SK-N-SH (cell line): Measurements from ENCODE around the gene INTU. TPM values are rescaled to one million over a fixed set of nuclear protein-coding genes. Genes with fewer than 3 reads are reported as not detected.

ENCODE experiments used
- CTCF ChIA-PET: fragments of 300-600, 350-600 bp; formaldehyde crosslinking; extraction: SDS; loops from one replicate; lab custom pipeline; 2021; lab: Yijun Ruan, JAX
- POLR2A ChIA-PET: fragments of 350-600 bp; sonication (Branson Sonifier 250); formaldehyde crosslinking; extraction: SDS; loops from one replicate; lab custom pipeline; 2020; ENCODE audit warnings: antibody characterized with exemption, inconsistent platforms; lab: Yijun Ruan, JAX
- DNase-seq: peaks from one replicate; pipeline ENCODE4 v3.0.0; 2012
- H2AFZ ChIP-seq: fragments of 200-600 bp; sonication (generic); 2 replicates; pipeline ENCODE4 v1.8.1; 2016; ENCODE audit warnings: antibody characterized with exemption, mild to moderate bottlenecking, low read depth
- H3F3A ChIP-seq: fragments of 200-600 bp; sonication (generic); replicated peaks from 2 replicates; pipeline ENCODE3; 2016; ENCODE audit warnings: antibody characterized with exemption, mild to moderate bottlenecking; ENCODE audit not compliant: insufficient read depth
- H3K27ac ChIP-seq, 2 experiments: fragments of 200-500 bp in 1 of 2; fragments of 200-600 bp in 1 of 2; sonication (Bioruptor generic) in 1 of 2; sonication (generic), shearing (Covaris generic) in 1 of 2; 2 replicates each; pipeline versions ENCODE4 v1.5.1 to v1.6.1; 2014 to 2016; ENCODE audit warnings: low read depth in 2 of 2, inconsistent platforms in 1 of 2, low read length in 1 of 2, mild to moderate bottlenecking in 1 of 2, mixed read lengths in 1 of 2
- H3K27me3 ChIP-seq: fragments of 200-600 bp; sonication (generic), shearing (Covaris generic); 2 replicates; pipeline ENCODE4 v1.6.1; 2016; ENCODE audit warnings: mixed run types; ENCODE audit not compliant: insufficient read depth
- H3K36me3 ChIP-seq, 2 experiments: fragments of 200-500 bp in 1 of 2; fragments of 200-600 bp in 1 of 2; sonication (Bioruptor generic) in 1 of 2; sonication (generic) in 1 of 2; replicated peaks in 1 of 2; 2 replicates each; pipeline versions ENCODE3 to v1.5.1; 2014 to 2016; ENCODE audit warnings: low read length in 1 of 2, mild to moderate bottlenecking in 1 of 2; ENCODE audit not compliant: insufficient read depth in 2 of 2, control insufficient read depth in 1 of 2
- H3K4me1 ChIP-seq, 2 experiments: fragments of 200-500 bp in 1 of 2; fragments of 200-600 bp in 1 of 2; sonication (Bioruptor generic) in 1 of 2; sonication (generic), shearing (Covaris generic) in 1 of 2; 2 replicates each; pipeline versions ENCODE4 v1.5.1 to v1.6.1; 2014 to 2016; ENCODE audit warnings: low read depth in 1 of 2, low read length in 1 of 2, mixed run types in 1 of 2; ENCODE audit not compliant: insufficient read depth in 2 of 2, control insufficient read depth in 1 of 2
- H3K4me2 ChIP-seq: fragments of 200-600 bp; sonication (generic), shearing (Covaris generic); 2 replicates; pipeline ENCODE4 v1.6.1; 2017; ENCODE audit warnings: mixed run types
- H3K4me3 ChIP-seq, 2 experiments: fragments of 200-500 bp in 1 of 2; fragments of 200-600 bp in 1 of 2; sonication (Bioruptor generic) in 1 of 2; sonication (generic), shearing (Covaris generic) in 1 of 2; 2 replicates each; pipeline versions ENCODE4 v1.5.1 to v1.8.1; 2014 to 2016; ENCODE audit warnings: low read depth in 2 of 2, inconsistent platforms in 1 of 2, low read length in 1 of 2, mild to moderate bottlenecking in 1 of 2, mixed read lengths in 1 of 2, moderate library complexity in 1 of 2
- H3K79me2 ChIP-seq: fragments of 200-600 bp; sonication (generic); 2 replicates; pipeline ENCODE4 v1.8.1; 2017; ENCODE audit warnings: mild to moderate bottlenecking; ENCODE audit not compliant: insufficient read depth
- H3K9ac ChIP-seq: fragments of 200-600 bp; sonication (generic); 2 replicates; pipeline ENCODE4 v1.6.1; 2017; ENCODE audit warnings: mixed run types
- H3K9me2 ChIP-seq: fragments of 200-600 bp; sonication (generic); 2 replicates; pipeline ENCODE4 v1.6.1; 2017; ENCODE audit warnings: mixed run types
- H3K9me3 ChIP-seq: fragments of 200-600 bp; sonication (generic); 2 replicates; pipeline ENCODE4 v1.6.1; 2017; ENCODE audit warnings: mixed run types, mild to moderate bottlenecking, moderate library complexity
- H4K20me1 ChIP-seq: fragments of 200-600 bp; sonication (generic); 2 replicates; pipeline ENCODE4 v1.6.1; 2017; ENCODE audit warnings: mild to moderate bottlenecking, mixed run types; ENCODE audit not compliant: insufficient read depth
- ELF1 ChIP-seq: IDR thresholded peaks from 2 replicates; pipeline ENCODE4 v1.4.0; 2012
- EP300 ChIP-seq, 2 experiments: IDR thresholded peaks; 2 replicates each; pipeline versions ENCODE4 v1.4.0 to v1.6.1; 2012; ENCODE audit warnings: borderline replicate concordance in 1 of 2, low read depth in 1 of 2, low read length in 1 of 2
- EZH2phosphoT487 ChIP-seq: fragments of 200-600 bp; sonication (generic); IDR thresholded peaks from 2 replicates; pipeline ENCODE4 v1.6.1; 2017; ENCODE audit warnings: low read depth, mixed run types, mild to moderate bottlenecking, antibody characterized with exemption, moderate library complexity, borderline replicate concordance
- FOXJ3 ChIP-seq: sonication (generic); formaldehyde crosslinking; IDR thresholded peaks from 2 replicates; pipeline ENCODE4 v1.5.1; 2020; ENCODE audit warnings: mild to moderate bottlenecking, missing genetic modification reagents
- GATA2 ChIP-seq: sonication (generic); formaldehyde crosslinking; IDR thresholded peaks from 2 replicates; pipeline ENCODE4 v1.5.0; 2020; ENCODE audit warnings: mild to moderate bottlenecking, missing genetic modification reagents
- IRF3 ChIP-seq: fragments of 150-350 bp; IDR thresholded peaks from 2 replicates; pipeline ENCODE4 v1.6.1; 2016; ENCODE audit warnings: mild to moderate bottlenecking, low read depth, low read length
- MXI1 ChIP-seq: IDR thresholded peaks from 2 replicates; pipeline ENCODE4 v1.6.1; 2012; ENCODE audit warnings: mild to moderate bottlenecking, low read depth, low read length, improper control_type of control experiment
- PBX3 ChIP-seq: IDR thresholded peaks from 2 replicates; pipeline ENCODE4; 2012
- RFX5 ChIP-seq: IDR thresholded peaks from 2 replicates; pipeline ENCODE4 v1.6.1; 2012; ENCODE audit warnings: mild to moderate bottlenecking, improper control_type of control experiment, low read length
- RXRA ChIP-seq: IDR thresholded peaks from 2 replicates; pipeline ENCODE4 v1.4.0; 2012; ENCODE audit warnings: low read depth, mild to moderate bottlenecking, borderline replicate concordance
- SMC3 ChIP-seq: IDR thresholded peaks from 2 replicates; pipeline ENCODE4 v1.6.1; 2012; ENCODE audit warnings: low read depth, low read length, improper control_type of control experiment
- TEAD4 ChIP-seq: IDR thresholded peaks from 2 replicates; pipeline ENCODE4 v1.4.0; 2012; ENCODE audit warnings: mild to moderate bottlenecking, borderline replicate concordance; ENCODE audit not compliant: insufficient read depth
- WGBS: methylation state at CpG from one replicate; pipeline ENCODE4 v1.1.6; 2017; ENCODE audit warnings: low lambda C conversion rate; 5-methylcytosine and 5-hydroxymethylcytosine counted together
- polyA plus RNA-seq, 3 experiments: library from polyadenylated mRNA; depleted of rRNA; stranded (reverse); fragments of >200 nt; gene quantifications; 2 replicates each; pipeline ENCODE4 v1.2.3, GENCODE V29; 2012
- TF ChIP-seq, protein P1 (sequence below): IDR thresholded peaks from 2 replicates; pipeline ENCODE4 v1.4.0; 2012; ENCODE audit warnings: low read depth, borderline replicate concordance

The INTU gene
- polyA plus RNA-seq, 1 of the 3 experiments (the other 2 are of a cell fraction), result 3.3 TPM

- TF ChIP-seq IRF3 (no peak), EP300 (IDR thresholded peaks at IDR 0.05; ENCODE audit: borderline replicate concordance in 1 of 2, low read depth in 1 of 2, low read length in 1 of 2) (no peak), PBX3 (no peak), FOXJ3 (CRISPR knock-in tag) (no peak), MXI1 (no peak)
- TF ChIP-seq, protein P1, sequence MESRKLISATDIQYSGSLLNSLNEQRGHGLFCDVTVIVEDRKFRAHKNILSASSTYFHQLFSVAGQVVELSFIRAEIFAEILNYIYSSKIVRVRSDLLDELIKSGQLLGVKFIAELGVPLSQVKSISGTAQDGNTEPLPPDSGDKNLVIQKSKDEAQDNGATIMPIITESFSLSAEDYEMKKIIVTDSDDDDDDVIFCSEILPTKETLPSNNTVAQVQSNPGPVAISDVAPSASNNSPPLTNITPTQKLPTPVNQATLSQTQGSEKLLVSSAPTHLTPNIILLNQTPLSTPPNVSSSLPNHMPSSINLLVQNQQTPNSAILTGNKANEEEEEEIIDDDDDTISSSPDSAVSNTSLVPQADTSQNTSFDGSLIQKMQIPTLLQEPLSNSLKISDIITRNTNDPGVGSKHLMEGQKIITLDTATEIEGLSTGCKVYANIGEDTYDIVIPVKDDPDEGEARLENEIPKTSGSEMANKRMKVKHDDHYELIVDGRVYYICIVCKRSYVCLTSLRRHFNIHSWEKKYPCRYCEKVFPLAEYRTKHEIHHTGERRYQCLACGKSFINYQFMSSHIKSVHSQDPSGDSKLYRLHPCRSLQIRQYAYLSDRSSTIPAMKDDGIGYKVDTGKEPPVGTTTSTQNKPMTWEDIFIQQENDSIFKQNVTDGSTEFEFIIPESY, result no peak
- TF ChIP-seq, all 33 proteins: peak for 0
These were observed 23.4 kb downstream of the INTU start (continued) for GRCh38 chr4:127656047-127656680.

DNA sequence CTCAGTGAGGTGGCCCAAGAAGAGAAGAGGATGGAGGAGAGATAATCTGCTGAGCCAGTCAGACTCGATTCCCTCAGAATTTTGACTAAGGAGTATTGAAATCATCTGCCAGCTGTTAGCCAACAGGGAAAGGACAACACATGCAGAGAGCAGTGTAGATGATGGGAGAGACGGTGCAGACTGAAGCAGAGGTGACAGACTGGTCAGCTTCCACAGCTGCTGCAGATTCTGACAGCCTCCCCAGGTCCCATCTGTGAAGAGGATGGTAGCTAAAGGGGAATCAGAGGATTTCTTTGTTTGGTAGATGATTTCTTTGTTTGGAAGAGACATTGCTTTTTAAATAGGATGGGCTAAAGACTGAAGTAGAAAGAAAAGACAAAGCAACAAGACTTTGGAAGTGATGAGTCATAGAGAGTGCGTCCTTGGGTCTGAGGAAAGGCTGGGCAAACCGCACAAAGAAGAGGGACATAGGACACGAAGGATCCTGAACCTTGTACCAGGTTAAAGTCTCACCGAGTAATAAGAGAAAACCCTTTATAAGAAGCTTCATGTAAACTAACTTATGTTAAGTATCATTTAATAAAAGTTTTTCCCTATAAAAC is 27.6 kb downstream of the INTU start:
- WGBS, result 94% methylated on average over 6 of the region's 6 CpGs
- peaks cover 0 to 9% of the 10 kb centered on the region in 2 experiments for H3K36me3 ChIP-seq

DNA sequence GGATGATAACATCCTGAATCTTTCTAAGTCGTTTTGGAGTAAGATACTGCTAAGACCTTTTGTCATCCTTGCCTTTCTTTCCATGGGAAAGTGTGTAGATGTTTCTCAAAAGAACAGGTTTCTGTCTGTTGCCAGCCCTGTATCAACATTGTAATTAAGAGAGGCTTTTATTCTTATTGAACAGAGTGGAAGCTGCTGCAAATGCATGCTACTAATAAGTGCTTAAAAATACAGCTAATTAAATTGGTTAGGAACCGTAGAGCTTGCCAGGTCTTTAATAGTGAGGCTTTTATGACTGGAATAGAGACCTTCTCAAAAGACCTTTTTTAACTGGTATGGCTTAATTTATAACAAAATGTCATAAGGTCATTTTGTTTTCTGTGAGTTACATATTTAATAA is 34.4 kb downstream of the INTU start:
- POLR2A ChIA-PET, result no interaction called here
- H3K4me3 ChIP-seq, result no peak overlapping the region
- no peak overlapping the region for H3K4me2 ChIP-seq
- DNase-seq, result no peak
- H3K9me3 ChIP-seq, result no peaks in the 10 kb centered on the region
- H3K27me3 ChIP-seq, result no peaks in the 10 kb centered on the region
- H3K36me3 ChIP-seq, result peaks cover 4 to 8% of the 10 kb centered on the region in 2 experiments
- H3K9me2 ChIP-seq, result no peaks in the 10 kb centered on the region
- 54% methylated on average over 2 of the region's 2 CpGs for WGBS
- CTCF ChIA-PET, result interaction anchor here (1.5 kb wide), 1 partner anchor 9 kb away, joined by 5 read pairs; no protein-coding TSS in a partner anchor
- H3K4me1 ChIP-seq, result no peaks in the 10 kb centered on the region; a peak in 2 of 4 replicates
- H2AFZ ChIP-seq, result no peak overlapping the region
- no peaks in the 10 kb centered on the region for H3F3A ChIP-seq
- H3K9ac ChIP-seq, result no peak overlapping the region
- H3K27ac ChIP-seq, result no peak overlapping the region
- H4K20me1 ChIP-seq, result no peaks in the 10 kb centered on the region
- no peak for TF ChIP-seq ELF1
- TF ChIP-seq RFX5, result no peak
- TF ChIP-seq MXI1, result no peak
- TF ChIP-seq EP300 (IDR thresholded peaks at IDR 0.05; ENCODE audit: borderline replicate concordance in 1 of 2, low read depth in 1 of 2, low read length in 1 of 2), result no peak
- TF ChIP-seq RXRA, result no peak
- no peak for TF ChIP-seq GATA2
- no peak for TF ChIP-seq TEAD4
- no peak for TF ChIP-seq PBX3
- TF ChIP-seq SMC3, result no peak
- no peak for TF ChIP-seq IRF3
- no peak for TF ChIP-seq EZH2phosphoT487
- H3K79me2 ChIP-seq, result no peaks in the 10 kb centered on the region

More for the DNA sequence above, 27.6 kb downstream of the INTU start:
- H3K27me3 ChIP-seq, result no peaks in the 10 kb centered on the region
- H3F3A ChIP-seq, result no peaks in the 10 kb centered on the region
- TF ChIP-seq GATA2 (no peak), ELF1 (no peak)
- no peaks in the 10 kb centered on the region for H3K9me2 ChIP-seq
- no peak for DNase-seq
- H3K79me2 ChIP-seq, result no peaks in the 10 kb centered on the region
- no peak overlapping the region for H3K4me2 ChIP-seq
- H4K20me1 ChIP-seq, result no peaks in the 10 kb centered on the region
- H2AFZ ChIP-seq, result no peak overlapping the region
- no peak overlapping the region for H3K9ac ChIP-seq
- no peak overlapping the region for H3K4me3 ChIP-seq
- ChIA-PET POLR2A (no interaction called here), CTCF (interaction anchor here (1.6 kb wide), 1 partner anchor 72 kb away, joined by 4 read pairs; no protein-coding TSS in a partner anchor)
- H3K9me3 ChIP-seq, result no peaks in the 10 kb centered on the region
- no peak overlapping the region for H3K27ac ChIP-seq
- H3K4me1 ChIP-seq, result no peaks in the 10 kb centered on the region
